Body of pancreas (tissue), 4 donors: ENCODE data around the gene GRID2. TPM values are rescaled to one million over a fixed set of nuclear protein-coding genes. Genes with fewer than 3 reads are reported as not detected.

Experiments
- ATAC-seq: fragments of 150-250 bp; one replicate; pipeline ENCODE4 v1.9.1; 2016
- DNase-seq, 4 donors: peaks; one replicate each; pipeline ENCODE4 v3.0.0-alpha.2; 2019
- H3K27ac ChIP-seq, 4 donors: fragments of 200-600 bp; sonication (generic); 1 replicate in 3 of 4; 2 replicates in 1 of 4; pipeline versions ENCODE4 v1.5.1 to v1.6.1; 2016 to 2019; ENCODE audit warnings: mild to moderate bottlenecking in 1 of 4, mixed read lengths in 1 of 4, moderate library complexity in 1 of 4
- H3K27me3 ChIP-seq, 2 donors: fragments of 200-600 bp; sonication (generic); one replicate each; pipeline ENCODE4 v1.6.0; 2016; ENCODE audit warnings: mild to moderate bottlenecking in 1 of 2
- H3K36me3 ChIP-seq, 2 donors: fragments of 200-600 bp; sonication (generic); replicated peaks in 1 of 2; 2 replicates each; pipeline ENCODE4 v1.5.1; 2016; ENCODE audit warnings: low read depth in 2 of 2; ENCODE audit not compliant: insufficient read depth in 1 of 2
- H3K4me1 ChIP-seq: fragments of 200-600 bp; sonication (generic); one replicate; pipeline ENCODE4 v1.6.0; 2016
- H3K4me3 ChIP-seq, 2 donors: fragments of 200-600 bp; sonication (generic); 1 replicate in 1 of 2; 2 replicates in 1 of 2; pipeline ENCODE4 v1.5.1; 2016 to 2019
- H3K9me3 ChIP-seq, 3 donors: fragments of 200-600 bp; sonication (generic); 1 replicate in 2 of 3; 2 replicates in 1 of 3; pipeline ENCODE4 v1.5.1; 2016
- POLR2A ChIP-seq, 3 donors: fragments of 450-650 bp; IDR thresholded peaks; one replicate each; pipeline ENCODE4 v1.6.1; 2016; ENCODE audit warnings: antibody characterized with exemption in 3 of 3, mild to moderate bottlenecking in 2 of 3
- WGBS, 2 donors: methylation state at CpG; one replicate each; pipeline ENCODE4 v1.1.5; 2017; 5-methylcytosine and 5-hydroxymethylcytosine counted together
- intact Hi-C: fragments of 100-400 bp; cut with DNase I; formaldehyde crosslinking; loops from one replicate; pipeline ENCODE4 v1.15.1; 2023
- total RNA-seq, 2 donors: library from RNA; depleted of rRNA; stranded (reverse); fragments of >200 nt; gene quantifications; one replicate each; pipeline ENCODE4 v1.1.0, GENCODE V29; 2016
- TF ChIP-seq, protein P1 (sequence below), 7 experiments: fragments of 450-650 bp in 4 of 7; fragments of 200-600 bp in 3 of 7; sonication (generic) in 3 of 7; IDR thresholded peaks; one replicate each; pipeline ENCODE4 v1.5.1; 2016 to 2019; ENCODE audit warnings: antibody characterized with exemption in 7 of 7

The GRID2 gene
- total RNA-seq, 2 donors from 2014 or later, result not detected

DNA sequence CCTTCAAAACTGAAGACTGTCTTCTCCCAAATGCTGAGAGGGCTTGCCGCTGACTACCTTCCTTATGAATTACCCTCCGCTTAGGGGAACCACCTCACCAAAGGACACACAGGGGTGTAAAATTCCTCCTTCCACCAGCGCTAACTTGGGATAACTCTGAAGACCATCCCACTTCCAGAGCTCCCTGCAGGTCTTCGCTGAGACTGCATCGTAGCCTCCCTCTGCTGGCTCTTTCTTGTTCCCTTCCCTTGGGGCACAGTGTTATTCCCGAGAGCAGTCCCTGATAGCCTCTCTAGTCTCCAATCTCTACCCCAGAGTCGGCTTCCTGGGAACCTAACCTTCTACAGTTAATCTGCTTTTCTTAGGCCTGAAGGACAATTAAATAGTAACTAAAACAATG is 799.3 kb downstream of the GRID2 start:
- Histone ChIP-seq H3K36me3 (no peaks in the 10 kb centered on the region), H3K4me3 (no peak overlapping the region), H3K4me1 (no peaks in the 10 kb centered on the region), H3K27ac (no peak overlapping the region), H3K27me3 (no peaks in the 10 kb centered on the region), H3K9me3 (no peaks in the 10 kb centered on the region)
- DNase-seq (no peak), ATAC-seq (no peak)
- 82 to 83% methylated on average over 7 of the region's 7 CpGs for WGBS, 2 donors
- TF ChIP-seq, protein P1, sequence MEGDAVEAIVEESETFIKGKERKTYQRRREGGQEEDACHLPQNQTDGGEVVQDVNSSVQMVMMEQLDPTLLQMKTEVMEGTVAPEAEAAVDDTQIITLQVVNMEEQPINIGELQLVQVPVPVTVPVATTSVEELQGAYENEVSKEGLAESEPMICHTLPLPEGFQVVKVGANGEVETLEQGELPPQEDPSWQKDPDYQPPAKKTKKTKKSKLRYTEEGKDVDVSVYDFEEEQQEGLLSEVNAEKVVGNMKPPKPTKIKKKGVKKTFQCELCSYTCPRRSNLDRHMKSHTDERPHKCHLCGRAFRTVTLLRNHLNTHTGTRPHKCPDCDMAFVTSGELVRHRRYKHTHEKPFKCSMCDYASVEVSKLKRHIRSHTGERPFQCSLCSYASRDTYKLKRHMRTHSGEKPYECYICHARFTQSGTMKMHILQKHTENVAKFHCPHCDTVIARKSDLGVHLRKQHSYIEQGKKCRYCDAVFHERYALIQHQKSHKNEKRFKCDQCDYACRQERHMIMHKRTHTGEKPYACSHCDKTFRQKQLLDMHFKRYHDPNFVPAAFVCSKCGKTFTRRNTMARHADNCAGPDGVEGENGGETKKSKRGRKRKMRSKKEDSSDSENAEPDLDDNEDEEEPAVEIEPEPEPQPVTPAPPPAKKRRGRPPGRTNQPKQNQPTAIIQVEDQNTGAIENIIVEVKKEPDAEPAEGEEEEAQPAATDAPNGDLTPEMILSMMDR (IDR thresholded peaks at IDR 0.05), result no peak
- TF ChIP-seq POLR2A (IDR thresholded peaks at IDR 0.05), result no peak
- intact Hi-C loops, result no loop called here

DNA sequence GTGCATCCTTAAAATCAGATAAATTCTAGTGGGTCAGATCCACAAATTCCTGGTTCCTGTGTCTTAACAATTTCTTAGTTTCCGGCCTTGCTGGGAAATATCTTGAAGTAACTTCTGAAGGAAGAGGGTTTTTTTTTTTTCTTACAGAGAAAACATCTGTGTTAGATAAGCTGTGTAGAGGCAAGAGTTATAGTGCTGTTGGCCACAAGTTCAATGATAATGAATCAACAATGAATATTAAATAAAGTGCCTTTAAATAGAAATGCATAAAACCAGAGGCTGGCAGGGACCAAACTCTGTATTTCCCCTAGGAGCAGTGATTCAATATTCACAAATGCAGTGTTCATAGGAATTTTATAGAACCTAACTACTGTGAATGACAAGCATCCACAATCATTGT is 812.9 kb downstream of the GRID2 start:
- H3K4me3 ChIP-seq, result no peak overlapping the region
- no peaks in the 10 kb centered on the region for H3K36me3 ChIP-seq
- ATAC-seq (no peak), DNase-seq (no peak)
- H3K9me3 ChIP-seq, result no peaks in the 10 kb centered on the region
- intact Hi-C loops, result no loop called here
- H3K4me1 ChIP-seq, result no peaks in the 10 kb centered on the region
- no peaks in the 10 kb centered on the region for H3K27me3 ChIP-seq
- 79 to 80% methylated on average over 1 of the region's 1 CpG for WGBS, 2 donors
- H3K27ac ChIP-seq, result no peak overlapping the region
- TF ChIP-seq, protein P1 (IDR thresholded peaks at IDR 0.05), result no peak
- TF ChIP-seq POLR2A (IDR thresholded peaks at IDR 0.05), result no peak

DNA sequence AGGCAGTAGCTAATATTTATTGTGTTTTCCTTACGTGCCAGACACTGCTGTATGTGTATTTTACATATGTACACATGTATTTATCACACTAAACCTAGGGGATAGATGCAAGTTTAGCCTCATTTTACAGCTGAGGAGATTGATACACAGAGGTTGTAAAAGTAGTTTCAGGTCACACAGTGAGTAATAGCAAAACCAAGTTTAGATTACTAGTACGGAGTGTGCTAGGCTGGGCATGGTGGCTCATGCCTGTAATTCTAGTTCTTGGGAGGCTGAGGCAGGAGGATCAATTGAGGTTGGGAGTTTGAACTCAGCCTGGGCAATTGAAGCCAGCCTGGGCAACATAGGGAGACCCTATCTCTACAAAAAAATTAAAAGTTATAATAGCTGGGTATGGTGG is 823.7 kb downstream of the GRID2 start:
- Histone ChIP-seq H3K4me3 (no peak overlapping the region), H3K36me3 (no peaks in the 10 kb centered on the region), H3K27ac (no peak overlapping the region), H3K4me1 (no peaks in the 10 kb centered on the region), H3K9me3 (no peaks in the 10 kb centered on the region), H3K27me3 (no peaks in the 10 kb centered on the region)
- ATAC-seq (no peak), DNase-seq (no peak)
- intact Hi-C loops, result no loop called here
- 67 to 91% methylated on average over 2 of the region's 2 CpGs for WGBS, 2 donors
- TF ChIP-seq, protein P1 (IDR thresholded peaks at IDR 0.05), result no peak
- TF ChIP-seq POLR2A (IDR thresholded peaks at IDR 0.05), result no peak

- DNase-seq, result no peak
- H3K4me1 ChIP-seq, result no peaks in the 10 kb centered on the region
- no peaks in the 10 kb centered on the region for H3K27me3 ChIP-seq
- no peak for ATAC-seq
- no peak for TF ChIP-seq POLR2A (IDR thresholded peaks at IDR 0.05)
- TF ChIP-seq, protein P1 (IDR thresholded peaks at IDR 0.05), result no peak
- no peak overlapping the region for H3K27ac ChIP-seq
- no peaks in the 10 kb centered on the region for H3K9me3 ChIP-seq
- no peaks in the 10 kb centered on the region for H3K36me3 ChIP-seq
- no peak overlapping the region for H3K4me3 ChIP-seq
- 66 to 67% methylated on average over 6 of the region's 6 CpGs for WGBS, 2 donors
- intact Hi-C loops, result no loop called here
These were observed 828.9 kb downstream of the GRID2 start for GRCh38 chr4:93132631-93133030.

DNA sequence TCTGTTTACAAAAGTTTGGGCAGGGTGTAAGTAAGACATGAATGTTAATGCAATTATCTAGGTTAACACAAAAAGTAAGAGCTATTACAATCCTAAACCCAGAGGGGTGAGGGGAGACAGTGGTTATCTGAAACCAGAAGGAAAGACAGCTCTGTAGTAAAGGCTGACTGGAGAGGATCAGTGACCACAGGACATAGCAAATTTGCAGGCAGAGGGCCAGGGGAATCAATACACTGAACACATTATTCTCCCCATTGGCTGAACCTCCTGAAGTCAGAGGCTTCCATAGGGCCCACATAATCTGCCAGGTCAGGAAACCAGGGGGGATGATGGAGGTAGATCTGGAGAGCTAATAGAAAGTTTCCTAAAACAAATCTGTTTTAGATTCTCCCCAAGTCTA is 835.4 kb downstream of the GRID2 start:
- H3K4me1 ChIP-seq, result no peaks in the 10 kb centered on the region
- TF ChIP-seq POLR2A (IDR thresholded peaks at IDR 0.05), result no peak
- TF ChIP-seq, protein P1 (IDR thresholded peaks at IDR 0.05), result no peak
- no peak for ATAC-seq

More for the DNA sequence above, 835.4 kb downstream of the GRID2 start:
- no peaks in the 10 kb centered on the region for H3K9me3 ChIP-seq
- no peak overlapping the region for H3K4me3 ChIP-seq
- intact Hi-C loops, result no loop called here
- no peak for DNase-seq
- H3K36me3 ChIP-seq, result no peaks in the 10 kb centered on the region
- H3K27ac ChIP-seq, result no peak overlapping the region
- H3K27me3 ChIP-seq, result no peaks in the 10 kb centered on the region
